HT-29 (cell line): Measurements from ENCODE around the gene SLC51A. TPM values are rescaled to one million over a fixed set of nuclear protein-coding genes. Genes with fewer than 3 reads are reported as not detected.
A peak's percentile ranks its signal among the peaks of the same experiment; 100 is the strongest.

Experiments used
- DNase-seq: peaks from one replicate; pipeline ENCODE4 v3.0.0-alpha.2; 2015; ENCODE audit warnings: low spot score
- total RNA-seq: library from RNA; depleted of rRNA; stranded (reverse); fragments of >200 nt; shearing (Covaris generic); gene quantifications from 2 replicates; pipeline ENCODE4 v1.2.3, GENCODE V29; 2014

The SLC51A gene
- total RNA-seq, 1 experiment from 2014 or later = not detected

DNA sequence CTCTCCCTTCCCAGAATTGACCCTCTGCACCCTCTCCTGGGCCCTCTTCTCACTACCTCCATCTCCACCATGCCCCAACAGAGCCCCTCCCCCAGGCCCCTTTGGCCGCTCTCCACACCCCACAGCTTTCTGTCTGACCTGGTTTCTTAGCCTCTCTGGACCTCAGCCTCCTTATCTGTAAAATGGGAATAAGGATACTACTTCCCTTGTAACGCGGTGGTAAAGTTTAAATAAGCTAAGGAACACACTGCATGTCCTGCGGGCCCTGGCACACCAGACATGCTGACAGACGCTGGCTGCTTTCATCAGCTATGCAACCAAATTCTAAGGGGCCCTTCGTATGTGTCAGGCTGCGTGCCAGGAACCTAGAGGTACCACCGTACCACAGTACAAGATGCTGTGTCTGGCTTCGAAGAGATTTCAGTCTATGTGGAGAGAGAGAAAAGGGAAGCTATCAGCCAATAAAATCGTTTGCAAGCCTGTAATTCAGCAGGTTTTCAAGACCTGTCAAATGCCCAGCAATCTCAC lies 777 bp upstream of the SLC51A start:
- DNase-seq = no peak

DNA sequence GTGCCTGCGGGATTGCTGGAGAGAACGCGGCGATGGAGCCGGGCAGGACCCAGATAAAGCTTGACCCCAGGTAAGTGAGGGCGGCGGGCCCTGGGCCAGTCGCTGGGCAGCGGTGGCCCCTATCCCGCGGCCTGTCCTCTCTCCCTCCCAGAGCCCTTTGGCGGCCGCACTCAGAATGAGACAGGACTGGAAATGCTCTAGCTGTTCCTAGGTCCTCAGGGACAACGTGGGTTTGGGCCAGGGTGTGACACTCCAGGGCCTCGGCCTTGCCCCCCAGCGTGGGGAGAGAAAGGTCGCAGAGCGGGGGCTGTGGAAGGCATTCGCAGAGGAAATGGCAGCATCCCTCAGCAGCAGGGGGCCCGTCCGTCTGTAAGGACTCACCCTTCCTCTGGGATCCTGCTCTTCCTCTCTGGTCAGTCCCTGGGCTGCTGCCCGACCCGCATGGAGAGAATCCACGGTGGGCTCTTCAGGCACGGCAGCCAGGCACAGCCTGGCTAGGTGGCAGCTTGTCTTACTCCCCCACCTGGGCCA lies 412 bp downstream of the SLC51A start:
- no peak for DNase-seq

DNA sequence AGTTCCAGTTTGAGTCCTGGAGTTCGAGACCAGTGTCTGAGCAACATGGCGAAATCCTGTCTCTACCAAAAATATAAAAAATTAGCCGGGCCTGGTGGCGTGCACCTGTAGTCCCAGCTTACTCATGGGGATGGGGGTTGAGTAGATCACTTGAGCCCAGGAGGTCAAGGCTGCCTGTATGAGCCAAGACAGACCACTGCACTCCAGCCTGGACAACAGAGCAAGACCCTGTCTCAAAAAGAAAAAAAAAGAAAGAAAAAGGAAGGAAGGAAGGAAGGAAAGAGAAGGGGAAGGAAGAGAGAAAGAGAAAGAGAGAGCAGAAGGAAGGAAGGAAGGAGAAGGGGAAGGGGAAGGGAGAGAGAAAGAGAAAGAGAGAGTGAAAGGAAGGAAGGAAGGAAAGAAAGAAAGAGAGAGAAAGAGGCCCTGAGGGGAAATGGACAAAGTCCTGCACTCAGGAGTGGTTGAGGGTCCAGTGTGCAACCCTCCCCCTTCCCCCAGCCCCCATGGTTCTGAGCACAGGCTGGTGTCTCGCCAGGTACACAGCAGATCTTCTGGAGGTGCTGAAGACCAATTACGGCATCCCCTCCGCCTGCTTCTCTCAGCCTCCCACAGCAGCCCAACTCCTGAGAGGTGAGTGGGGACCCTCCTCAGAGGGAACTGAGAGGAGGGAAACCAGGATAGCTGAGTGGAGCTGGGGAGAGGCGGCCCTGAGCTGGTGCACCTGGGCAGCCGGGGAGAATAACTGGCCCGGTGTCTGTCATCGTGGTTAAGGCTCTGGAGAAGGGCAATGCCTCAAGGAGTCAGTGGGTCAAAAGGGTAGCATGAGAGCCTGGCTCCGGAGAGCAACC lies 1.2 kb downstream of the SLC51A start:
- no peak for DNase-seq

DNA sequence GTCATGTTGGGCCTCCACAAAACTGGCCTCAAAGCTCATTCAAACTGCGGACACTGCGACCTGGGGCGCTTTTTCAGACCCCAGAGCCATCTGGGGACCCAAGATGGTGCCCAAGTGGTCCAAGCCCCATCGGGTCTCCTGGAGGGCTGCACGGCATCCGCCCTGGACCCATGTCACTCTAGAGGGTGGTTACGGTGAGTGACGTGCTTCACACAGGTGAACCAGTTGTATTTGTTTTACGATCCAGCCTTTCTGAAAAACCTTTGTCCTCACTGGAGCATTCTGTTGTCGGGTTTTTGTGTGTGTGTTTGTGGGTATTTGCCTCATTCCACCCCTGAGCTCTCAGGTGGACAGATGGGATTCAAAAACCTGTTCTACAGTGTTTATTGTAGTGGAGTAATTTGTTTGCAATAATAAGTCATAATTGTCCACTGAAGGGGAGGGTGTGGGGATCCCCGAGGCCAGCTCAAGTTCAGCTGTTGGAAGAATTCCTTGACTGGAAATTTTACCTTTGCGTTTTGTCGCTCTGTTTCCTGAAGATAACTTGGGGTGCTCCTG lies 1.9 kb downstream of the SLC51A start:
- no peak for DNase-seq

DNA sequence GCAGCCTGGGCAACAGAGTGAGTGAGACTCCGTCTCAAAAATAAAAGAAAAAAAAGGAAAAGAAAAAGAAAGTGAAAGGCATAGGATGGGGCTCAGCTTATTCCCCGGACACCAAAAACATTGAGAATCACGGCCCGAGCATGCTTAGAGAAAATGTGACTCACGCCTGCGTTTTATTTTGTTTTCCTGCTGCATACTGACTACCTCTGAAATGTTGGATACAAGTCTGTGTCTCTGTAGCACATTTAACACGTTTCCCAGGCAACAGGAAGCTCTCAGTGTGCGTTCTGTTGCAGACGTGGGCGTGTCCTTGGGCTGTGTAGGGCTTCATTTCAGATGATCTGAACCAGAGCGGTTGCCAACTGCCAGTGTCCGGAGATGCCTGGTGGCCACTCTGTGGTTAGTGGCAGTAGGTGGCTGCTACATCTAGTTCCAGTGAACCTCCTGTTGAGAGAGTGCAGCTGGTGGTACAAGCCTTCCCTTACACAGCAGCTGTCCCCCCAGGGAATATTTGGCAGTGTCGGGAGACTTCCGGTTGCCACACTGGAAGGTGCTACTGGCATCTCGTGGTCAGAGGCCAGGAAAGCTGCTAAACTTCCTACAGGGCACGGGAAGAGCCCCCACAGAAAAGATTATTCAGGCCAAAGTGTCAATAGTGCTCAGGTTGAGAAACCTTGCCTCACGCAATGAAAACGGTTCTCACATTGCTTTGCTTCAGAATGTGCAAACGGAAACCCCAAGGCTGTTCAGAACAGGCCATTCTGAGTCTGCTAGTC lies 3.0 kb downstream of the SLC51A start:
- DNase-seq = peak; percentile 19

DNA sequence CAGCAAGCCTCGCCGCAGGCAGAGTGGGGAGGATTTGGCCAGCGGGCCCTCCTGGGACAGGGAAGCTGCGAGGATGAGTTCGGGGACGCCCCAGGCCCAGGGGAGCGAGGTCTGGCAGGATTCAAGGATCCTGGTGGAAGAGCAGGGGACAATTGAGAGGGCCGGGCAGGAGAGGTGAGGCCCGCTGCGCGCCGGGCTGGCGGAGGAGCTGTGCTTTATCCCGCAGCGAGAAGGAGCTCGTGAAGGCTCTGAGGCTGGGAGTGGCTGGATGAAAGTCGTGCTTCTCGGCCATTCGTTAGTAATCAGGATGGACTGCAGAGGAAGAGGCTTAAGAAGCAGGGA lies 3.6 kb downstream of the SLC51A start:
- DNase-seq = no peak

DNA sequence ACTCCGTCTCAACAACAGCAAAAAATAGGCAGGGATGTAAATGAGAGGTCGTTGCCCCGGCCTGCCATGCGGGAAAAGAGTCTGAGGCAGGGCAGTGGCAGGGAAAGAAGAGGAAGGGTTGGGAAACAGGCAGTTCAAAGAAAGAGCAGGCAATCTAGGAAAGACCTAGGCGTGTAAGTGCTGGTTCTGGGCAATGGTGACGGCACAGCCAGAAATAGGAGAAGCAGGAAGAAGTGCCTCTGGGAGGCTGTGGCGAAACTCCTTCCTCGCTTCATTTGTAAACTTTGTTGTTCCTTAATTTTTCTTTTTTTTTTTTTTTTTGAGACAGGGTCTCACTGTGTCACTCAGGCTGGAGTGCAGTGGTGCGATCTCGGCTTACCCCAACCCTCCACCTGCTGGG lies 4.3 kb downstream of the SLC51A start:
- no peak for DNase-seq

DNA sequence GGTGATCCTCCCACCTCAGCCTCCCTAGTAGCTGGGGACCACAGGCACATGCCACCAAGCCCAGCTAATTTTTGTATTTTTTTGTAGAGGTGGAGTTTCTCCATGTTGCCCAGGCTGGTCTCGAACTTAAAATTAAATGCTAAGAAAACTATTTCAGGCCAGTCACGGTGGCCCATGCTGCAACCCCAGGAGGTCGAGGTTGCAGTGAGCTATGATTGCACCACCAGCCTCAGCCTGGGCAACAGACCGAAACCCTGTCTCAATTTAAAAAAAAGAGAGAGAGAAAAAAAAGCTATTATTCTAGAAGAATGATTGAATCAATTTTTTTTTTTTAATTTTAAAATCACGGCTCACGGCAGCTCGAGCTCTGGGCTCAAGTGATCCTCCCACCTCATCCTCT lies 4.7 kb downstream of the SLC51A start:
- no peak for DNase-seq

DNA sequence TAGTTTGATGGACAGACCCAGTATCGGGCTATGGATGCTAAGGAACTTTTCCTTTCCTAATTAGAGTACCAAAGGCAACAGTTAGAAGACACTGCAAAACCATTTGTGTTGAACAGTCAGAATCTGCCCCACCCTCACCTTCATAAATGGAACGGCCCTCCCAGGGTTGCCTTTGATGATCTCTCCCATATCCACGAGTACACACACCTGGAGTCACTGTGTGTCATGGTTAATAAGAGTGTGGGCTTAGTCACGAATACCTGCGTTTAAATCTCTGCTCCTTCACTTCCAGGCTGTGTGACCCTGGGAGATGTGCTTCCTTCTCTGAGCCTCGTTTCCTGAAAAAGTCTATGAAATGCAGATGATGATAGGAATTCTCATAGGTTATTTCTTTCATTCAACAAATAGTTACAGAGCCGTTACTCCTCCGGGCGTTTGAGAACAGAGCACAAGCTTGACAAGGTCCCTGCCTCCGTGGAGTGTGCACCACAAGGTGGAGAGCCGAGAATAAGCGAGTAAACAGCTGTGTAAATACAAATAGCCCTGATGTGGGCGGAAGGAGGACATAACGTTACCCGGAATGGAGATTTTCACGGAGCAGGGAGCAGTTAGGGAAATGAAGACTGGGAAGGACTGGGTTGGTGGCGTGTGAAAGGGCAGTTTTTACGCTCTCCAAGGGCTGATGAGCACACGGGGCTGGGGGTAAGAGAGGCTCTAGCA lies 6.7 kb downstream of the SLC51A start:
- peak; percentile 34 for DNase-seq

DNA sequence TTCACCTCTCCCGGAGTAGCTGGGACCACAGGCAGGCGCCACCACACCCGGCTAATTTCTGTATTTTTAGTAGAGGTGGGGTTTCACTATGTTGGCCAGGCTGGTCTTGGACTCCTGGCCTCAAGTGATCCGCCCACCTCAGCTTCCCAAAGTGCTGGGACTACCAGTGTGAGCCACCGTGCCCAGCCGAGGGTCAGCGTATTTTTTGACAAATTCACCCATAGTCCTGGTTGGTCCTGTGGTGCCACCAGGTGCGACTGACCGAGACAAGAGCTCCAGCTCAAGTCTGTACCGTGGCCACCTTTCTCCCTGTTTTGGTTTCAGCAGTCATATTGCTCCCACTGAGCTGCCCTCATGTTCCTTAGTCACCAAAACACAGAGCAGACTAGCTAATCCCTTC lies 8.8 kb downstream of the SLC51A start:
- DNase-seq = no peak

DNA sequence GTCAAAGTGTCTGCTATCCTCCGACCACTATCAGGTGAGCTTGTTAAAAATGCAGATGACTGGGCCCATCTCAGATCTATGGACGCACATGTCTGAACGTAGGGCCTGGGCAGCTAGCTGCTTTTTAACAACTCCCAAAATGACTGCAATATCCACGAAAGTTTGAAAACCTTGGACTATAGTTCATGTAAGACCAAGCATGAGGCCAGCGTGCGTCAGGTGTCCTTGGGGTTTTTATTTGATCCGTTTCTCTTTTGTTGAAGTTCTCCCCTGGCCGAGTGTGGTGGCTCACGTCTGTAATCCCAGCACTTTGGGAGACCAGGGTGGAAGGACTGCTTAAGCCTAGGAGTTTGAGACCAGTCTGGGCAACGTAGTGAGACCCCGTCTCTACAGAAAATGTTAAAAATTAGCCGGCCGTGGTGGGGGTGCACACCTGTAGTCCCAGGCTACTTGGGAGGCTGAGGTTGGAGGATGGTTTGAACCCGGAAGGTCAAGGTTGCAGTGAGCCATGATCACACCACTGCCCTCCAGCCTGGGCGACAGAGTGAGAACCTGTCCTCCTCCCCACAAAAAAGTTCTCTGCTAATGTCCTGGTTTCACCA lies 9.5 kb downstream of the SLC51A start:
- DNase-seq = no peak

DNA sequence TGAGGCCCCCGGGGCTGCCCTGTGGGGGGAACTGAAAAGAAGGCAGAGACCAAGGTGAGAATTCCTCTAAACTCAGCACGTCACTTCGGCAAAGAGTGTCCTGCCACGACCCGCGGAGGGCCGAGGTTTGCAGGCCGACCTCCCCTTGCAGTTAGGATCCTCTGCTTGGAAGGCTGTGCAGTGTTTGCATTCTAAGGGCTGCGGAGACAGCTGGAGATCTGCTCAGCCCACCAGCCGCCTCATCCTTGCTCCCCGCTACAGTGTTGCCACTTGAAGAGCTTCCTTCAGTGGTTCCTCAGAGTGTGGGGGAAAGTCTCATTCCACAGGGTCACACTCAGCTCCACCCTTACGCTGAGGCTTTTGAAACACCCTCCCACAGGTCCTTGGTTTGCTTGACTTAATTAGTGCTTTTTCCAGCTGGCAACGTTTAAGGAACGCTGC lies 10.8 kb downstream of the SLC51A start:
- no peak for DNase-seq

DNA sequence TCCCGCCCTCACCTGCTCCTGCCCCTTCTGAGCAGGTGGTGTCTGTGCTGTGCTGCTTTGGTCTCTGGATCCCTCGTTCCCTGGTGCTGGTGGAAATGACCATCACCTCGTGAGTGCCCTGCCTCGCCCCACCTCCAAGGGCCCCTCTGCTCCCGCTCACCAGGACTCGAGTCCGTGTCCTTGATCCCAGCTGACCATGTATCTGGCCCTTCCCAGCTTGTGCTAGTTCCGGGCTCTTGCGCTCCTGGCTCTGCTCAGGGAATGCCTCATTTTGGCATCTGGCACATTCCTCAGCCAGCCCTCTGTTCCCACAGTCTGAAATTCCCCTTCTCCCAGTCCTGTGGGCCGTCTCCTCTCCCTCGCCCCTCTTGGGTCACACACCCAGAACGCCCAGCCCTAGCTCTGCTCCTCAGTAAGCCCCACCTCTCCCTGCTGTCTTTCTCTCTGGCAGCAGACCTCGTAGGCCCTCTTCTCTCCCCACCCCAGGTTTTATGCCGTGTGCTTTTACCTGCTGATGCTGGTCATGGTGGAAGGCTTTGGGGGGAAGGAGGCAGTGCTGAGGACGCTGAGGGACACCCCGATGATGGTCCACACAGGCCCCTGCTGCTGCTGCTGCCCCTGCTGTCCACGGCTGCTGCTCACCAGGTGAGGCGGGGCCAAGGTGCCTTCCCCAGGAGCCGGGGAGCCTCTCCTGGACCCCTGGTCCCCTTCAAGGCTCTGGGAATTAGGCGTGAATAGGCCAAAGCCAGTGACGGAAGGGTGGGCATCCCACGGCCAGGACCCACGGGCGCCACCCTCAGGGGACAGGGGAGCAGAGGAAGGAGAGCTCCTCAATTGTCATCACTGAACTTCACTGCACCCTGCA lies 11.5 kb downstream of the SLC51A start:
- no peak for DNase-seq

DNA sequence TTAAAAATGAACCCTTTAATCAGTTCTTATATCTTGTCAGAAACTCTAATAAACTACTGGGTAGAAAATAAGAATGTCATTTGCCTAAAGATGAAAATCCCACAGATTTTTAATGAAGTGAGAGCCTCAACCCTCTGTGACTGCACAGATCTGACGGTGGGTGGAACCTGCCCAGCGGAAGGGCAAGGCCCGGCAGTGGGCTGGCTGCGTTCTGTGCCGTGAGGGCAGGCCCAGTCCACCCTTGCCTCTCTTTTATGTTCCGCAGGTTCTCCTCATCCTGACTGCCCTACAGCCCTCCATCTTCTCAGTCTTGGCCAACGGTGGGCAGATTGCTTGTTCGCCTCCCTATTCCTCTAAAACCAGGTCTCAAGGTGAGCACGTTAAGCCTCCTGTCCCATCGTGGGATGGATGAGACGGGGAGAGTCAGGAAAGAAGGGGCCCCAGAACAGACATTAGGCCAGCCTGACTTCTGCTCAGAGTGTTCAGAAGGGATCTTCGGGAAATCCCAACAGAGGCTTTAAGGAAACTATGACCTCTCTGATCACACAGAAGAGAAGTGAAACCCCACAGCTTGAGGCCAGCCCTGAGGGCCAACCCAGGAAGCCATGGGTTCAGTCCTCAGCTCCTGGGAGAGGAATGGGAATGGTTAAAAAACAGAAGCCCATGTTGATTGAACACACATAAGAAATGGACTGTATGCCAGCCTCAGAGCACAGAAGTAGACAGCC lies 16.0 kb downstream of the SLC51A start:
- no peak for DNase-seq

DNA sequence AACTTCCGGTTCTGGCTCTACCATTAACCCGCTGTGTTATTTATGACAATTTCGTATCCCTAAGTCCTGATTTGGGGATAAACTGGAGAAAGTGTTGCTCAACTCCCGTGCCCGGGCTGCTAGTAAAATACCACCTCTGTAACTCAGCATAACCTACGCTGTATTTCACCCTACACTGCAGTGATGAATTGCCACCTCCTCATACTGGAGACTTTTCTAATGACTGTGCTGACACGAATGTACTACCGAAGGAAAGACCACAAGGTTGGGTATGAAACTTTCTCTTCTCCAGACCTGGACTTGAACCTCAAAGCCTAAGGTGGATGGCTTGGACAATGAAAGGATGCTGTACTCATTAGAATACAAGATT lies 16.5 kb downstream of the SLC51A start:
- no peak for DNase-seq

DNA sequence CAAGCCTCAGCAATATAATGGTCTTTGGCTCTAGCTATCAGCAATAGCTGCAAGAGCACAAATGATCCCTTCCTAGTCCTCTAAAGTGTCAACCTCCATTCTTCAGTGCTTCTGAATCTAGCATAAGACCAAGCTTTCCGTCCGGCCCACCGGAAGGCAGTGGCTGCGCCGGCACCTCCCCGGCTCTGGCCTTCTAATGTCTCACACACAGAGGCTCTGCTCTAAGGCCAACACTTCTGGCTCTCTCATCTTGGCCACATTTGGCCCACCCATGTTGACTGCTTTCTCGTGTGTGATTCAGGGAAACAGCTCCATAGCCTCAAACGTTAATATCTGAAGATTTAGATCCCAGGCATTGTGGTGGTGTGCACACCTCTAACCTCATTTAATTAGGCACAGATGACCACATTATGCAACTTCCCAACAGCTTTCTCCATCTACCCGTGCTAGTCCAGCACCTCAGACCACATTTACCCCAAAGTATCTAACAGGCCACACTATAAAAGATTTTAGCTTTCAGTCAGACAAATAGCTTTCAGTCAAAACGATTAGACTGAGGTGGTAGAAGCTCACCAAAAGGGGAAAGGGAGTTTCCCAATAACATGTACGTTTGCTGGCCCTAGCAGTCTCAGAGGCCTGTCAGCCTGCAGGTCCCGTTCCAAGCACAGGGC lies 19.3 kb downstream of the SLC51A start:
- DNase-seq = no peak

DNA sequence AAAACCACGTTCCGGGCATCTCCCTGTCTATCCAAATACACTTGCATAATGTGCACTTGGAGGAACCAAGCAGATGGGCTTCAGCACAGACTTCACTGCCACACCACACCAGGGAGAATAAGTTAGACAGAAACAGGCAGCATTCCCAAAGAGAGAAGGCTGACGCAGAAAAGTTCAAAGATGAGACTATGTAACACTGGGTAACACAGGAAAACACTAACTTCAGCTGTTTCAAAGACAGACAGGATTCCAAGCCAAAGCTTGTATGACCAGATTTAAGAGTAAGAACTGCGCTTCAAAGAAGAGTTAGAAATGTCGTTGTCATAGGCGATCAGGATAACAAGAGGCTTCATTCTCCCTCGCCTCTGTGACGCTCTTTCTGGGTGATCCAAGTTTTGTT lies 19.9 kb downstream of the SLC51A start:
- DNase-seq = no peak

DNA sequence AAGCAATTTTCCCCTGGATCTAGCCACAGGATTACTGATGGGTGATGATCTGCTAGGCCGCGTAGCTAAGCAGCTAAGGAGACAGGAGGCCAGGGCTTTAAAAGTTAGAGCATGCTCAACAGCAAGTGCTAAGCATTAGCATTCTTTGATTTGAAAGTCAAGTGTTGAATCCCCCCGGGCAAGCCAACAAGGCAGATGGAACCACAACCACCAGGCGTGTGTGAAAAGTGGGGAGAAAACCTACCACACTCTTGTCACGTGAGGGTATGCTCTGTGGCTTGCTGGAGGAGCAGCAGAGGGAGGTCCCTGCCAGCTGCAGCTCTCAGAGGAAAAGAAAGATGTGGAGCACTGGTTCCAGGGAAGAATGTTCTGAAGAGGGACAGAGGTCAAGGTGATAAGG lies 20.9 kb downstream of the SLC51A start:
- no peak for DNase-seq
